WTC11 (cell line): Measurements from ENCODE around the gene PLEKHO2. TPM values are rescaled to one million over a fixed set of nuclear protein-coding genes. Genes with fewer than 3 reads are reported as not detected.

Experiments used
- ATAC-seq: fragments of 200-7000 bp; cut with Tn5 transposase; 2 replicates; pipeline ENCODE4 v1.10.0; 2021; ENCODE audit warnings: mild to moderate bottlenecking, moderate library complexity
- CTCF ChIA-PET: fragments of 300-600 bp; sonication (Branson Sonifier 250); formaldehyde crosslinking; loops from one replicate; lab custom pipeline; 2021; ENCODE audit warnings: antibody characterized with exemption; lab: Charles Lee
- POLR2A ChIA-PET: fragments of 350-600 bp; sonication (Branson Sonifier 250); formaldehyde crosslinking; loops from one replicate; lab custom pipeline; 2021; ENCODE audit warnings: antibody characterized with exemption; lab: Charles Lee
- DNase-seq: peaks from one replicate; pipeline ENCODE4 v3.0.0; 2021; ENCODE audit warnings: low spot score
- H3K27ac Mint-ChIP-seq: 2 replicates; pipeline ENCODE4 v1.8.0; 2021; ENCODE audit warnings: mixed read lengths
- H3K27me3 Mint-ChIP-seq: 2 replicates; pipeline ENCODE4 v1.8.0; 2021; ENCODE audit warnings: low read depth, mild to moderate bottlenecking, moderate library complexity, mixed read lengths
- H3K36me3 Mint-ChIP-seq: 2 replicates; pipeline ENCODE4 v1.8.0; 2021; ENCODE audit warnings: mixed read lengths
- H3K4me1 Mint-ChIP-seq: 2 replicates; pipeline ENCODE4 v1.8.0; 2022; ENCODE audit warnings: mixed read lengths
- H3K4me3 Mint-ChIP-seq: 2 replicates; pipeline ENCODE4 v1.8.0; 2021; ENCODE audit warnings: mild to moderate bottlenecking, moderate library complexity, mixed read lengths
- H3K9me3 Mint-ChIP-seq: 2 replicates; pipeline ENCODE4 v1.8.0; 2021; ENCODE audit warnings: mixed read lengths
- ARID4B ChIP-seq: sonication (generic); formaldehyde crosslinking; IDR thresholded peaks from 2 replicates; pipeline ENCODE4 v1.8.0; 2023; ENCODE audit warnings: missing genetic modification reagents, mild to moderate bottlenecking, borderline replicate concordance
- ATF1 ChIP-seq: sonication (generic); formaldehyde crosslinking; IDR thresholded peaks from 2 replicates; pipeline ENCODE4 v1.8.1; 2023; ENCODE audit warnings: mild to moderate bottlenecking, moderate library complexity, missing genetic modification reagents
- ATF2 ChIP-seq: sonication (generic); formaldehyde crosslinking; IDR thresholded peaks from 2 replicates; pipeline ENCODE4 v1.8.1; 2022; ENCODE audit warnings: low read depth, missing genetic modification reagents, borderline replicate concordance
- E2F1 ChIP-seq: sonication (generic); formaldehyde crosslinking; IDR thresholded peaks from 2 replicates; pipeline ENCODE4 v1.8.0; 2022; ENCODE audit warnings: mild to moderate bottlenecking, missing genetic modification reagents
- E2F4 ChIP-seq: sonication (generic); formaldehyde crosslinking; IDR thresholded peaks from 2 replicates; pipeline ENCODE4 v1.8.1; 2022; ENCODE audit warnings: low read depth, mild to moderate bottlenecking, moderate library complexity, missing genetic modification reagents, borderline replicate concordance
- FOXP4 ChIP-seq: sonication (generic); formaldehyde crosslinking; IDR thresholded peaks from 2 replicates; pipeline ENCODE4 v1.8.0; 2022; ENCODE audit warnings: mild to moderate bottlenecking, missing genetic modification reagents
- GRHL2 ChIP-seq: fragments of 250-450 bp; sonication (Bioruptor Pico); IDR thresholded peaks from 2 replicates; pipeline ENCODE4 v1.8.0; 2022; ENCODE audit warnings: mild to moderate bottlenecking, moderate library complexity; ENCODE audit not compliant: insufficient replicate concordance, severe bottlenecking
- KAT7 ChIP-seq: sonication (generic); formaldehyde crosslinking; IDR thresholded peaks from 2 replicates; pipeline ENCODE4 v1.8.1; 2023; ENCODE audit warnings: missing genetic modification reagents, mild to moderate bottlenecking, borderline replicate concordance
- MAX ChIP-seq: sonication (generic); formaldehyde crosslinking; IDR thresholded peaks from 2 replicates; pipeline ENCODE4 v1.8.0; 2022; ENCODE audit warnings: mild to moderate bottlenecking, missing genetic modification reagents
- RORB ChIP-seq: fragments of 250-450 bp; sonication (Bioruptor Pico); IDR thresholded peaks from 2 replicates; pipeline ENCODE4 v1.9.0; 2021; ENCODE audit warnings: mild to moderate bottlenecking
- STAT6 ChIP-seq: sonication (generic); formaldehyde crosslinking; conservative IDR thresholded peaks from 2 replicates; pipeline ENCODE4 v1.8.1; 2023; ENCODE audit warnings: mild to moderate bottlenecking, low read depth, missing genetic modification reagents, moderate library complexity
- USF2 ChIP-seq: sonication (generic); formaldehyde crosslinking; IDR thresholded peaks from 2 replicates; pipeline ENCODE4 v1.8.1; 2023; ENCODE audit warnings: mild to moderate bottlenecking, missing genetic modification reagents, moderate library complexity
- ZNF219 ChIP-seq: sonication (generic); formaldehyde crosslinking; IDR thresholded peaks from 2 replicates; pipeline ENCODE4 v1.8.0; 2023; ENCODE audit warnings: missing genetic modification reagents, mild to moderate bottlenecking, borderline replicate concordance
- ZNF232 ChIP-seq: sonication (generic); formaldehyde crosslinking; IDR thresholded peaks from 2 replicates; pipeline ENCODE4 v1.8.0; 2022; ENCODE audit warnings: mild to moderate bottlenecking, missing genetic modification reagents
- ZNF423 ChIP-seq: fragments of 250-450 bp; sonication (Bioruptor Pico); IDR thresholded peaks from 2 replicates; pipeline ENCODE4 v2.1.2; 2022; ENCODE audit warnings: mild to moderate bottlenecking, moderate library complexity
- ZNF512 ChIP-seq: sonication (generic); formaldehyde crosslinking; IDR thresholded peaks from 2 replicates; pipeline ENCODE4 v1.8.1; 2022; ENCODE audit warnings: missing genetic modification reagents, borderline replicate concordance
- total RNA-seq: library from RNA; stranded (reverse); gene quantifications from 3 replicates; pipeline ENCODE4 v1.2.3, GENCODE V29; 2021

Gene PLEKHO2
- total RNA-seq, 1 experiment from 2014 or later = 22.1 TPM

GRCh38 chr15:64862408-64862807 lies 20.7 kb downstream of the PLEKHO2 start (continued):
- TF ChIP-seq ARID4B (CRISPR knock-in tag) = no peak
- no peak for TF ChIP-seq ZNF232
- no peak for TF ChIP-seq ATF1 (CRISPR knock-in tag)
- no peak for TF ChIP-seq E2F1

GRCh38 chr15:64864068-64864467 lies 22.4 kb downstream of the PLEKHO2 start:
- peaks cover 25% of the 10 kb centered on the region for H3K36me3 Mint-ChIP-seq
- H3K4me1 Mint-ChIP-seq = peaks cover 43% of the 10 kb centered on the region
- DNase-seq (no peak), ATAC-seq (no peak)
- no peak for TF ChIP-seq RORB (CRISPR knock-in tag)
- TF ChIP-seq KAT7 (CRISPR knock-in tag) = no peak
- TF ChIP-seq STAT6 (CRISPR knock-in tag) = no peak
- TF ChIP-seq E2F4 (CRISPR knock-in tag) = no peak
- TF ChIP-seq ZNF512 (CRISPR knock-in tag) = no peak
- no peak for TF ChIP-seq USF2 (CRISPR knock-in tag)
- no peak for TF ChIP-seq ZNF219 (CRISPR knock-in tag)
- no peak for TF ChIP-seq MAX (CRISPR knock-in tag)
- TF ChIP-seq GRHL2 = no peak
- no peak for TF ChIP-seq ZNF423 (CRISPR knock-in tag)
- TF ChIP-seq FOXP4 (CRISPR knock-in tag) = no peak
- no peak for TF ChIP-seq ATF2 (CRISPR knock-in tag)
- ChIA-PET POLR2A (interaction anchor here (0.6 kb wide), 1 partner anchor 10 kb away, joined by 4 read pairs; no protein-coding TSS in a partner anchor), CTCF (interaction anchor here (2.2 kb wide), 2 partner anchors 10 to 41 kb away, joined by 9 to 10 read pairs; no protein-coding TSS in a partner anchor)
- peak overlapping the region; percentile 74; the same call in 1 of the 2 replicates for H3K27ac Mint-ChIP-seq
- H3K9me3 Mint-ChIP-seq = no peaks in the 10 kb centered on the region
- H3K27me3 Mint-ChIP-seq = no peaks in the 10 kb centered on the region
- no peak overlapping the region for H3K4me3 Mint-ChIP-seq
